ENCODE data around the gene GTF3C2. TPM values are rescaled to one million over a fixed set of nuclear protein-coding genes. Genes with fewer than 3 reads are reported as not detected.
A peak's percentile ranks its signal among the peaks of the same experiment; 100 is the strongest.

Gene GTF3C2
- total and polyA plus RNA-seq, 9 of the 15 experiments (the other 6 are each of a cell fraction or from before 2014, with no cell fraction given): 35.5 to 96.8 (median 53.0) TPM

GRCh38 chr2:27377618-27378095, 21.1 kb upstream of the GTF3C2 start (continued):
- TF ChIP-seq GMEB1 (CRISPR knock-in tag; IDR thresholded peaks at IDR 0.05) (no peak), REST (IDR thresholded peaks at IDR 0.05; ENCODE audit: borderline replicate concordance) (no peak), REST (CRISPR knock-in tag; IDR thresholded peaks at IDR 0.05; ENCODE audit: low read depth) (no peak), DEAF1 (CRISPR knock-in tag; IDR thresholded peaks at IDR 0.05) (no peak), SP1 (CRISPR knock-in tag; IDR thresholded peaks at IDR 0.05) (no peak), PRDM10 (IDR thresholded peaks at IDR 0.05; ENCODE audit: partially characterized antibody) (no peak), SMC3 (conservative IDR thresholded peaks at IDR 0.05; ENCODE audit: insufficient read depth, low read depth, low read length) (no peak), RBFOX2 (IDR thresholded peaks at IDR 0.05; ENCODE audit: low read depth, low read length) (peak; percentile 55), HMGN3 (IDR thresholded peaks at IDR 0.05; ENCODE audit: borderline replicate concordance, extremely low read depth, insufficient read length, low read depth, low read length) (peak; percentile 49), SMARCE1 (IDR thresholded peaks at IDR 0.05) (no peak), MIER1 (IDR thresholded peaks at IDR 0.05; ENCODE audit: low read depth) (no peak), ARHGAP35 (IDR thresholded peaks at IDR 0.05; ENCODE audit: partially characterized antibody) (no peak), POLR2A (conservative IDR thresholded peaks at IDR 0.05) (peak; percentile 34; the same call in 1 of the 2 replicates), ZNF253 (CRISPR knock-in tag; conservative IDR thresholded peaks at IDR 0.05) (no peak)
